NCI-H748 (cell line): Measurements from ENCODE around the gene USP54.
"Not testable (repeated sequence)": the region's sequence is repeated elsewhere in the genome, so short reads cannot be mapped to it uniquely, and the experiment has no call there.

Source experiments
- DNase-seq: peaks from one replicate; lab custom pipeline; 2025; ENCODE audit not compliant: unreplicated experiment; lab: John Stamatoyannopoulos, UW

Gene USP54

GRCh38 chr10:73591935-73592699 is 975 bp upstream of the USP54 start:
- peak; percentile 40 for DNase-seq

DNA sequence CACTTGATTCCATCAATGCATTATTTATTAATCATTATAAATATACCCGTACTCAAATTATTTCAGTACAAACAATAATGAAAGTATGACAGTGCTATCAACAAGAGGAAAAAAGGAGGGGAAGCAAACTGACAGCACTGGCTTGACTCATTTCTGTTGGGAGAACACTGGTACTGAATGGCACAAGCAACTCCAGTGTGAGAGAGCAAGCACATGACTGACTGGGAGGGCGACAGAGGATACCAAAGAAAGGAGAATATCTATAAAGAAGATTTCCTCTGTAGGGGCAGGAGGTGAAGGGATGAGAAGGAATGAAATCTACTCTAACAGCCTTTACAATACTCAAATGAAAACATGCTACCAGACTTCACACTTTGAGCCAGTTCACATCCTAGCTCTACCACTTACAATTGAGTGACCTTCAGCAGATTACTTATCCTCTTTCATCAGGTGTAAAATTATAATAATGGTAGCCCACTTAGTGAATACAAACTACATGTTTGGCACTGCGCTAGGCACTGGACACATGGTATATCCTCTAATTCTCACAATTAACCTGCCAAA is 1.5 kb downstream of the USP54 start:
- no peak for DNase-seq

- DNase-seq = no peak
These were observed 2.5 kb downstream of the USP54 start for GRCh38 chr10:73588656-73589055.

GRCh38 chr10:73586583-73586984 is 4.6 kb downstream of the USP54 start:
- no peak for DNase-seq

DNA sequence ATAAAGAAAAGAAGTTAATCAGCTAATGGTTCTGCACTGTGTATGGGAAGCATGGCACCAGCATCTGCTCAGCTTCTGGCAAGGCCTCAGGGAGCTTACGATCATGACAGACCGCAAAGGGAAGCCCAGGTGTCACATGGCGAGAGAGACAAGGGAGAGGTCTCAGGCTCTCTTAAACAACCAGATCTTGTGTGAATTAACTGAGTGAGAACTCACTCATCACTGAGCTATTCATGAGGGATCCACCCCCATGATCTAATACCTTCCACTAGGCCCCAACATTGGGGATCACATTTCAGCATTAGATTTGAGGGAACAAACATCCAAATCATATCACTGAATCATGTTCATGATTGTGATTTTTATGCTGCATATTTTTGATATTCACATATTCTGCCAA is 5.8 kb downstream of the USP54 start:
- no peak for DNase-seq

DNA sequence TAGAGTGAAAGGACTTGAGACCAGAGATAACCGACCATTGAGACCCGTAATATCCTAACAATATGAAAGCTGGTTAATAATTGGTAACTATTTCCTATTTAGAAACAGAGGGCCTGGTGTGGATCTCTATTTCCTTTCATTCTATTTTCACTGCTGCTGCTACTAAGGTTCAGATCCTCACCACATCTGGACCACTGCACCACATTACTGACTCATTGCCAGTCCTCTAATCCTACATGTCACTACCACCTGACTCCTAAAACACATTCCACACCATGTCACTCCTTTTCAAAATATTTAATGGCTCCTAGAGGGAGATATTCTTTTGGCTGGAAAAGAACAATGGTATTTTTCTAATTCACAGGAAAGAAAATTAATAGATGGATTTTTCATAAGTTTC is 6.4 kb downstream of the USP54 start:
- no peak for DNase-seq

GRCh38 chr10:73581918-73582317 is 9.2 kb downstream of the USP54 start:
- no peak for DNase-seq

- DNase-seq = not testable (repeated sequence)
These were observed 12.2 kb downstream of the USP54 start for GRCh38 chr10:73578927-73579326.

DNA sequence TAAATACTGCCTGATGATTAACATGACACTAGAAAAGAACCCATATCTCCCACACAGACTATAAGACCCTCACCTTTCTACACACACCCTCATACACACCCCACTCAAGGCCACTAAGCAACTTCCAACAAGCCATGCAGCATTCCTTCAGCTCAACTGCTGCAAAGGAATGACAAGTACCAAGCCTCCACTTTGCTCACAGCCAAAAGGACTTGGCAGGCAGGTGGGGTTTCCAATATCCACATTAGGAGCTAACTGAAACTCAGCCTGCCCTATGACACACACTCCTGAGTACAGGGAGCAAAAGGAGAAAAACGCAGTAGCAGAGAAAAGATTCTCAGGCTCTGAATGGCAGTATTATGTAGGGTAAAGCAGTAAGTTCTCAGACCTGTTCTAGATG is 13.4 kb downstream of the USP54 start:
- DNase-seq = no peak

- DNase-seq = no peak
These were observed 14.1 kb downstream of the USP54 start for GRCh38 chr10:73576890-73577591.

DNA sequence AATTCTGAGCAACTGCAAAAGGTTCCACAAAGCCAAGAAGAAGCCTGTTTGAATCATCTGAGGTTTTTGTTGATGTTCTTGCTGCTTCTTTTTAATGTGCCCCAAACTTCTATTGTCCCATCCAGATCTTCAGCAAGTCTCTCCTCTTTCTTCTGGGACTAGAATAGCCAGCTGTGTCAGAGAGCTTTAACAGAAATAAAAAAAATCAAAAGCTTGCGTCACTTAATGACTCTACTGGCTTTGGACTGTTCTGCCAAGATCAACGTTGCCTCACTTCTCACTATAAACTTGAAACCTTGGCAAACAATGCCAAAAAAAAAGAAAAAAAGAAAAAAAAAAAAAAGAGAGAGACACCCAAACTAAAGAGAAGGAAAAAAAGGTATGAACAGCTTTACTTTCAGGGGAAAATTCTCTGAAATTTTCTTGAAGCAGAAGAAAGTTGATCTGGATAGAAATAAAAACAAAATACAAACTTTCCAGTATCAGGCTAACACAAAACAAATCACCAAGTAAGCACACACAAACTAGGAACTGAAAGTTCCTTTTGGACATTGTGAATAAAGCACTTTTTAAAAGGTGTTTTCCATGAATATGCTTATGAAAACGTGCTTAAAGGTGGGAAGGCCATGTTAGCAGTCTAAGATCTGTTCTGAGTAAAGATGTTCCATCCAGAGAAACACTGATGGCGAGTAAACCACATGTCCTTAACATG is 14.8 kb downstream of the USP54 start:
- no peak for DNase-seq

GRCh38 chr10:73567025-73567424 is 24.1 kb downstream of the USP54 start:
- DNase-seq = not testable (repeated sequence)

- no peak for DNase-seq
These were observed 29.9 kb downstream of the USP54 start for GRCh38 chr10:73561192-73561591.

GRCh38 chr10:73559590-73559989 is 31.6 kb downstream of the USP54 start:
- no peak for DNase-seq

GRCh38 chr10:73556855-73557254 is 34.3 kb downstream of the USP54 start:
- no peak for DNase-seq

DNA sequence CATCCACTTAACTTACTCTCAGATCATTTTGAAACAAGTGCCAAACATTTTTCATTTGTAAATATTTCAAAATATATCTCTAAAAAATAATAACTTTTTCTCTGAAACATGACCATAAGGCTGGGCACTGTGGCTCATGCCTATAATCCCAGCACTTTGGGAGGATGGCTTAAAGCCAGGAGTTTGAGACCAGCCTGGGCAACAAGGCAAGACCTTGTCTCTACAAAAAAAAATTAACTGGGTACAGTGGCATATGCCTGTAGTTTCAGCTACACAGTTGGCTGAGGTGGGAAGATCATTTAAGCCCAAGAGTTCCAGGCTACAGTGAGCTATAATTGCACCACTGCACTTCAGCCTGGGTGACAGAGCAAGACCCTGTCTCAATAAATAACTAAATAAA is 36.4 kb downstream of the USP54 start:
- DNase-seq = no peak

- DNase-seq = peak; percentile 12
These were observed 37.4 kb downstream of the USP54 start for GRCh38 chr10:73553761-73554160.

GRCh38 chr10:73552819-73553715 is 38.1 kb downstream of the USP54 start:
- peak; percentile 5 for DNase-seq

GRCh38 chr10:73551515-73551914 is 39.6 kb downstream of the USP54 start:
- DNase-seq = no peak

- no peak for DNase-seq
These were observed 45.8 kb downstream of the USP54 start for GRCh38 chr10:73545357-73545756.

DNA sequence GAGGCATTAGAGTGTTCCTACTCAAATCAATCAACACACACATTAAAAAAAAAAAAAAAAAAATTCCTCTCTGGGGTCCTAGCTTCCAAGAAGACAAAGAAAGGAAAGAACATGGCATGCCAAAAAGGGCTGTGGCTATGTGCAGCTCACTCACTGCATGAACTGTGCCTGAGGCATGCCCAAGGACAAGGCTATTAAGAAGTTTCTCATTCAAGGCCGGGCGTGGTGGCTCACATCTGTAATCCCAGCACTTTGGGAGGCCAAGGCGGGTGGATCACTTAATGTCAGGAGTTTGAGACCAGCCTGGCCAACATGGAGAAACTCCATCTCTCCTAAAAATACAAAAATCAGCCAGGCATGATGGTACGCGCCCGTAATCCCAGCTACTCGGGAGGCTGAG is 53.4 kb downstream of the USP54 start:
- DNase-seq = no peak
